ENCODE results near the gene TNKS1BP1. TPM values are rescaled to one million over a fixed set of nuclear protein-coding genes. Genes with fewer than 3 reads are reported as not detected.

The TNKS1BP1 gene
- total RNA-seq, 1 experiment from 2014 or later = 198 TPM

DNA sequence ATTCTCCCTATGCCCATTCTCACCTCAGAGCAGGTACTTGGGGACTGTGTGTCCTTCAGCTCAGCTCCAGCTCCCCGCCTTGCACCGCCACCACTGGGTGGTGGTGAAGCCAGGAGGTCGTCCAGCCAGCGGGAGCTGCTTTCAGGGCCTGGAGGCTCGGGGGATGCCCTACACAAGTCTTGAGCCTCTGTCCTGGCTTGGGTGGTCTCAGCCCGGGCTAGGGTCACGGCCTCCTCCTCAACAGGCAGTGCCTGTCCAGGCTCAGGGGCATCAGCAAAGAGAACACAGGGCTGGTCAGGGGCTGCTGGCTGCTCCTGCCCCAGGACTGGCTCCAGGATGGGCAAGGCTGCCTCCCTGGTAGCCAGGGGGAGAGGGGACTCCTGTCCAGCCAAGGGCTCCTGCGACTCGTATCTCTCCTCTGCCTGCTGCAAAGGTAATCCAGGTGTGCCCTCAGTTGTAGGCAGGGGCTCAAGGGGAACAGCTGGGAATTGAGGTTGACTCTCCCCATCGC lies 12.2 kb downstream of the TNKS1BP1 start:
- CTCF ChIA-PET = interaction anchor here (0.6 to 2.4 kb wide), 10 partner anchors 8 to 1366 kb away, joined by 3 to 24 read pairs (median 3); no protein-coding TSS in a partner anchor
- POLR2A ChIA-PET = interaction anchor here (1.0 to 13.4 kb wide), 9 partner anchors 10 to 400 kb away, joined by 3 to 362 read pairs (median 7); partner anchors contain the start of genes MED19, SSRP1, TMX2 and TNKS1BP1
- Mint-ChIP-seq H3K9me3 (ENCODE audit: unreplicated experiment) (no peaks in the 10 kb centered on the region), H3K27me3 (ENCODE audit: insufficient read depth, unreplicated experiment) (no peaks in the 10 kb centered on the region), H3K27ac (ENCODE audit: low read depth, unreplicated experiment) (no peak overlapping the region), H3K4me1 (ENCODE audit: insufficient read depth, unreplicated experiment) (peaks cover 39% of the 10 kb centered on the region), H3K4me3 (ENCODE audit: unreplicated experiment) (peak overlapping the region; percentile 80), H3K36me3 (ENCODE audit: insufficient read depth, unreplicated experiment) (peaks cover 55% of the 10 kb centered on the region)
- DNase-seq (ENCODE audit: unreplicated experiment) = no peak
- BruUV-seq (replicated peaks) = no TSS peak
- intact Hi-C loops (cut with micrococcal nuclease) = no loop called here
- no peak for TF ChIP-seq CTCF (IDR thresholded peaks at IDR 0.05; ENCODE audit: unreplicated experiment)

DNA sequence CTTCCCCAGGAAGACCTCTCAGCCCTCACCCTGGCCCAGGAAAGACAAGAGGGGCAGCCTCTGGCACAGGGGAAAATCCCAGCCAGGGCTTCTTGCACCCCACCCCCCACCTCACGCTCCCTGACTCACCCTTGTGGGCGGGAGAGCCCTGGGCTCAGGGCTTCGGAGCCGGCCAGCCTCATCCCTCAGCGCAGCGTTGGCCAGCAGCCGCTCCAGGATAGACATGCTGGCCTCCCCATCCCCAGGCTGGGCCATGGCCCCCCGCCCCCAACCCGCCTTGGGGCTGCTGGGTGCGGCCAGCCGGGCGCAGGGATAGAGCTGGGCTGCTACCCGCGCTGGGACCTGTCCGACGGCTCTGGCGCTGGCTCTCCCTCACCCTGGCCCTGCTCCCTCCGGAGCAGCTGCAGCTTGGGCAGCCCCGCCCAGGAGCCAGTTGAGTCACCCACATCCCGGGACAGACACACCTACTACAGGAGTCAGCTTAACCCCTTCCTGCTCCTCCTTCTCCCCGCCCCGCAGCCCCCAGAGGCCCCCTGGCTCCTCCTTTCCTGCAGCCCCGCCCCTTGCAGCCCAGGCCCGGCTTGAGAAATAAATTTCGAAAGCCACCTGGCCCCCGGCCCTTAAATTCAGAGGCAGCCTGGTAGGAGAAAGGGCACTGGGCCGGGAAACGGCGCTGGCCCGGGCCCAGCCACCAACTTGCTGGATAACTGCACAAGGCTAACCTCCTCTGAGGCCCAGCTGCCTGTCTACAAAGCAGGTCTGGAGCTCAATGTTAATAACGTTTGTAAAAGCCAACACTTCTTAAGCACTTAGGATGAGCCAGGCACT lies 13.4 kb downstream of the TNKS1BP1 start:
- no peak for TF ChIP-seq CTCF (IDR thresholded peaks at IDR 0.05; ENCODE audit: unreplicated experiment)
- peak overlapping the region; percentile 95 for H3K27ac Mint-ChIP-seq (ENCODE audit: low read depth, unreplicated experiment)
- no peaks in the 10 kb centered on the region for H3K27me3 Mint-ChIP-seq (ENCODE audit: insufficient read depth, unreplicated experiment)
- peaks cover 67% of the 10 kb centered on the region for H3K36me3 Mint-ChIP-seq (ENCODE audit: insufficient read depth, unreplicated experiment)
- no peaks in the 10 kb centered on the region for H3K9me3 Mint-ChIP-seq (ENCODE audit: unreplicated experiment)
- no TSS peak for BruUV-seq (replicated peaks)
- intact Hi-C loops (cut with micrococcal nuclease) = loop anchor here (1.0 kb wide), 2 partner anchors 11 to 33 kb away; no protein-coding TSS in a partner anchor
- DNase-seq (ENCODE audit: unreplicated experiment) = peak; percentile 97
- peak overlapping the region; percentile 80 for H3K4me3 Mint-ChIP-seq (ENCODE audit: unreplicated experiment)
- peaks cover 49% of the 10 kb centered on the region for H3K4me1 Mint-ChIP-seq (ENCODE audit: insufficient read depth, unreplicated experiment)
- CTCF ChIA-PET = interaction anchor here (0.8 to 2.4 kb wide), 8 partner anchors 10 to 467 kb away, joined by 3 to 24 read pairs (median 3); no protein-coding TSS in a partner anchor
- POLR2A ChIA-PET = interaction anchor here (0.6 to 13.4 kb wide), 18 partner anchors 7 to 1263 kb away, joined by 3 to 362 read pairs (median 4); partner anchors contain the start of genes MED19, SSRP1, TMX2 and TNKS1BP1

GRCh38 chr11:57310630-57311086 lies 14.1 kb downstream of the TNKS1BP1 start:
- Mint-ChIP-seq H3K4me3 (ENCODE audit: unreplicated experiment) (peak overlapping the region; percentile 80), H3K27me3 (ENCODE audit: insufficient read depth, unreplicated experiment) (no peaks in the 10 kb centered on the region), H3K4me1 (ENCODE audit: insufficient read depth, unreplicated experiment) (peaks cover 49% of the 10 kb centered on the region), H3K27ac (ENCODE audit: low read depth, unreplicated experiment) (peak overlapping the region; percentile 95), H3K36me3 (ENCODE audit: insufficient read depth, unreplicated experiment) (peaks cover 74% of the 10 kb centered on the region), H3K9me3 (ENCODE audit: unreplicated experiment) (no peaks in the 10 kb centered on the region)
- CTCF ChIA-PET = interaction anchor here (0.6 to 2.4 kb wide), 2 partner anchors 11 to 22 kb away, joined by 3 to 24 read pairs; no protein-coding TSS in a partner anchor
- POLR2A ChIA-PET = interaction anchor here (0.6 to 13.4 kb wide), 10 partner anchors 10 to 468 kb away, joined by 3 to 362 read pairs (median 4); partner anchors contain the start of gene TNKS1BP1
- intact Hi-C loops (cut with micrococcal nuclease) = loop anchor here (1.0 kb wide), 2 partner anchors 12 to 32 kb away; no protein-coding TSS in a partner anchor
- peak; percentile 52 for DNase-seq (ENCODE audit: unreplicated experiment)
- BruUV-seq (replicated peaks) = no TSS peak
- no peak for TF ChIP-seq CTCF (IDR thresholded peaks at IDR 0.05; ENCODE audit: unreplicated experiment)

DNA sequence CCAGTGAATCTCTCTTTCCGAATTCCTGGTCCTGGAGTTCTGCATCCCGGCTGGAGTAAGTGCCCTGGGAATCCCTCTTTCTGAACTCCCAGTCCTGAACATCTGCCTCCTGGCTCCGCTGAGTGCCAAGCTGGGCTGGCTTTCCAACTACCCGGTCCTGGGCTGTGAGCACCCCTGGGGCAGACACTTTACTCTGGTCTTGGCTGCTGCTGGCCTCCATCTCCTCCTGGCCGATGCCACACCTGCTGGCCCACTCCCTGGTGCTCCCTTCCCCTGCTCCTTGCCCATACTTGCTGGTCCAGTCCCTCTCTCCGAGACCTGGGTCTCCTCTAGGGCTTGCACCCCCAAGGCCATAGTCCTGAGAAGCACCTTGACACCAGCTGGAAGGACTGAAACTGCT lies 14.7 kb downstream of the TNKS1BP1 start:
- Mint-ChIP-seq H3K27me3 (ENCODE audit: insufficient read depth, unreplicated experiment) (no peaks in the 10 kb centered on the region), H3K4me1 (ENCODE audit: insufficient read depth, unreplicated experiment) (peaks cover 49% of the 10 kb centered on the region), H3K9me3 (ENCODE audit: unreplicated experiment) (no peaks in the 10 kb centered on the region), H3K4me3 (ENCODE audit: unreplicated experiment) (peak overlapping the region; percentile 80), H3K27ac (ENCODE audit: low read depth, unreplicated experiment) (peak overlapping the region; percentile 95), H3K36me3 (ENCODE audit: insufficient read depth, unreplicated experiment) (peaks cover 79% of the 10 kb centered on the region)
- BruUV-seq (replicated peaks) = no TSS peak
- intact Hi-C loops (cut with micrococcal nuclease) = no loop called here
- ChIA-PET CTCF (interaction anchor here (0.6 to 2.4 kb wide), 2 partner anchors 12 to 22 kb away, joined by 3 to 24 read pairs; no protein-coding TSS in a partner anchor), POLR2A (interaction anchor here (0.6 to 13.4 kb wide), 6 partner anchors 12 to 342 kb away, joined by 3 to 362 read pairs (median 14); partner anchors contain the start of gene TNKS1BP1)
- DNase-seq (ENCODE audit: unreplicated experiment) = no peak
- TF ChIP-seq CTCF (IDR thresholded peaks at IDR 0.05; ENCODE audit: unreplicated experiment) = no peak

Data from MCF 10A (cell line).